ENCODE results near the gene PSTPIP1.

DNA sequence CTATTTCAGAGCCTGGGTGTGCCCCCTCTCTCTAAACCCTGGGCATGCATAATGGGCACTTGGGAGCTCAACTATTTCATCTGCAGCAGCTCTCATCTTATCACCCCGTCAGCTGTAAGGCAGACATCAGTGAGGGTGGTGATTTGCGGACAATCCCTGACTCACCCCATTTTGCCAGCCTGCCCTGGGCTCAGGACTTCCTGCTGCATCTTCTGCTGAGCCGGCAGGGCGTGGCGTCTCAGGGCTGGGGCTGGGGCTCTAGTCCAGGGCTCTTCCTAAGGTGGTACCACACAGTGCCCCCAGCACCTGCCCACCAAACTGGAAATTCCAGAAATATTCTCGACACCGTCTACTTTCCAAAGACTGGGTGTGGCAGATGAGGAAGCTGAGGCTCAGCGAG, 925 bp upstream of the PSTPIP1 start:
- TF ChIP-seq KLF16 (IDR thresholded peaks at IDR 0.05) (no peak), CREM (IDR thresholded peaks at IDR 0.05; ENCODE audit: low read depth) (no peak)
- TF ChIP-seq, protein P1, sequence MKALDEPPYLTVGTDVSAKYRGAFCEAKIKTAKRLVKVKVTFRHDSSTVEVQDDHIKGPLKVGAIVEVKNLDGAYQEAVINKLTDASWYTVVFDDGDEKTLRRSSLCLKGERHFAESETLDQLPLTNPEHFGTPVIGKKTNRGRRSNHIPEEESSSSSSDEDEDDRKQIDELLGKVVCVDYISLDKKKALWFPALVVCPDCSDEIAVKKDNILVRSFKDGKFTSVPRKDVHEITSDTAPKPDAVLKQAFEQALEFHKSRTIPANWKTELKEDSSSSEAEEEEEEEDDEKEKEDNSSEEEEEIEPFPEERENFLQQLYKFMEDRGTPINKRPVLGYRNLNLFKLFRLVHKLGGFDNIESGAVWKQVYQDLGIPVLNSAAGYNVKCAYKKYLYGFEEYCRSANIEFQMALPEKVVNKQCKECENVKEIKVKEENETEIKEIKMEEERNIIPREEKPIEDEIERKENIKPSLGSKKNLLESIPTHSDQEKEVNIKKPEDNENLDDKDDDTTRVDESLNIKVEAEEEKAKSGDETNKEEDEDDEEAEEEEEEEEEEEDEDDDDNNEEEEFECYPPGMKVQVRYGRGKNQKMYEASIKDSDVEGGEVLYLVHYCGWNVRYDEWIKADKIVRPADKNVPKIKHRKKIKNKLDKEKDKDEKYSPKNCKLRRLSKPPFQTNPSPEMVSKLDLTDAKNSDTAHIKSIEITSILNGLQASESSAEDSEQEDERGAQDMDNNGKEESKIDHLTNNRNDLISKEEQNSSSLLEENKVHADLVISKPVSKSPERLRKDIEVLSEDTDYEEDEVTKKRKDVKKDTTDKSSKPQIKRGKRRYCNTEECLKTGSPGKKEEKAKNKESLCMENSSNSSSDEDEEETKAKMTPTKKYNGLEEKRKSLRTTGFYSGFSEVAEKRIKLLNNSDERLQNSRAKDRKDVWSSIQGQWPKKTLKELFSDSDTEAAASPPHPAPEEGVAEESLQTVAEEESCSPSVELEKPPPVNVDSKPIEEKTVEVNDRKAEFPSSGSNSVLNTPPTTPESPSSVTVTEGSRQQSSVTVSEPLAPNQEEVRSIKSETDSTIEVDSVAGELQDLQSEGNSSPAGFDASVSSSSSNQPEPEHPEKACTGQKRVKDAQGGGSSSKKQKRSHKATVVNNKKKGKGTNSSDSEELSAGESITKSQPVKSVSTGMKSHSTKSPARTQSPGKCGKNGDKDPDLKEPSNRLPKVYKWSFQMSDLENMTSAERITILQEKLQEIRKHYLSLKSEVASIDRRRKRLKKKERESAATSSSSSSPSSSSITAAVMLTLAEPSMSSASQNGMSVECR (CRISPR knock-in tag; IDR thresholded peaks at IDR 0.05): no peak
- TF ChIP-seq, protein P2, sequence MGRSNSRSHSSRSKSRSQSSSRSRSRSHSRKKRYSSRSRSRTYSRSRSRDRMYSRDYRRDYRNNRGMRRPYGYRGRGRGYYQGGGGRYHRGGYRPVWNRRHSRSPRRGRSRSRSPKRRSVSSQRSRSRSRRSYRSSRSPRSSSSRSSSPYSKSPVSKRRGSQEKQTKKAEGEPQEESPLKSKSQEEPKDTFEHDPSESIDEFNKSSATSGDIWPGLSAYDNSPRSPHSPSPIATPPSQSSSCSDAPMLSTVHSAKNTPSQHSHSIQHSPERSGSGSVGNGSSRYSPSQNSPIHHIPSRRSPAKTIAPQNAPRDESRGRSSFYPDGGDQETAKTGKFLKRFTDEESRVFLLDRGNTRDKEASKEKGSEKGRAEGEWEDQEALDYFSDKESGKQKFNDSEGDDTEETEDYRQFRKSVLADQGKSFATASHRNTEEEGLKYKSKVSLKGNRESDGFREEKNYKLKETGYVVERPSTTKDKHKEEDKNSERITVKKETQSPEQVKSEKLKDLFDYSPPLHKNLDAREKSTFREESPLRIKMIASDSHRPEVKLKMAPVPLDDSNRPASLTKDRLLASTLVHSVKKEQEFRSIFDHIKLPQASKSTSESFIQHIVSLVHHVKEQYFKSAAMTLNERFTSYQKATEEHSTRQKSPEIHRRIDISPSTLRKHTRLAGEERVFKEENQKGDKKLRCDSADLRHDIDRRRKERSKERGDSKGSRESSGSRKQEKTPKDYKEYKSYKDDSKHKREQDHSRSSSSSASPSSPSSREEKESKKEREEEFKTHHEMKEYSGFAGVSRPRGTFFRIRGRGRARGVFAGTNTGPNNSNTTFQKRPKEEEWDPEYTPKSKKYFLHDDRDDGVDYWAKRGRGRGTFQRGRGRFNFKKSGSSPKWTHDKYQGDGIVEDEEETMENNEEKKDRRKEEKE (IDR thresholded peaks at IDR 0.05; ENCODE audit: borderline replicate concordance in 1 of 2, control insufficient read depth in 1 of 2, low read depth in 2 of 2, low read length in 1 of 2): no peak

All from K562 (cell line).